ENCODE data around the gene TBC1D1. TPM values are rescaled to one million over a fixed set of nuclear protein-coding genes. Genes with fewer than 3 reads are reported as not detected.
A peak's percentile ranks its signal among the peaks of the same experiment; 100 is the strongest.

TBC1D1 gene
- total and polyA plus RNA-seq, 12 donors = 85.4 to 153 (median 106) TPM

GRCh38 chr4:38160487-38161207 is 269.8 kb downstream of the TBC1D1 start:
- DNase-seq (no peak), ATAC-seq (peak; percentile 21 to 73 (median 60))
- Histone ChIP-seq H3K9me3 (peaks cover 0 to 8% (median 0%) of the 10 kb centered on the region in 11 donors), H3K36me3 (no peaks in the 10 kb centered on the region), H3K4me3 (no peak overlapping the region), H3K4me1 (peaks cover 2 to 49% (median 33%) of the 10 kb centered on the region in 9 donors), H3K27ac (peak overlapping the region in 2 of 10 donors; percentile 5 to 88), H3K27me3 (no peaks in the 10 kb centered on the region)
- TF ChIP-seq, protein P1, sequence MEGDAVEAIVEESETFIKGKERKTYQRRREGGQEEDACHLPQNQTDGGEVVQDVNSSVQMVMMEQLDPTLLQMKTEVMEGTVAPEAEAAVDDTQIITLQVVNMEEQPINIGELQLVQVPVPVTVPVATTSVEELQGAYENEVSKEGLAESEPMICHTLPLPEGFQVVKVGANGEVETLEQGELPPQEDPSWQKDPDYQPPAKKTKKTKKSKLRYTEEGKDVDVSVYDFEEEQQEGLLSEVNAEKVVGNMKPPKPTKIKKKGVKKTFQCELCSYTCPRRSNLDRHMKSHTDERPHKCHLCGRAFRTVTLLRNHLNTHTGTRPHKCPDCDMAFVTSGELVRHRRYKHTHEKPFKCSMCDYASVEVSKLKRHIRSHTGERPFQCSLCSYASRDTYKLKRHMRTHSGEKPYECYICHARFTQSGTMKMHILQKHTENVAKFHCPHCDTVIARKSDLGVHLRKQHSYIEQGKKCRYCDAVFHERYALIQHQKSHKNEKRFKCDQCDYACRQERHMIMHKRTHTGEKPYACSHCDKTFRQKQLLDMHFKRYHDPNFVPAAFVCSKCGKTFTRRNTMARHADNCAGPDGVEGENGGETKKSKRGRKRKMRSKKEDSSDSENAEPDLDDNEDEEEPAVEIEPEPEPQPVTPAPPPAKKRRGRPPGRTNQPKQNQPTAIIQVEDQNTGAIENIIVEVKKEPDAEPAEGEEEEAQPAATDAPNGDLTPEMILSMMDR (IDR thresholded peaks at IDR 0.05) = no peak
- intact Hi-C loops (cut with DNase I) = no loop called here
- WGBS, 2 donors = 66 to 76% methylated on average over 3 of the region's 3 CpGs

- Histone ChIP-seq H3K4me3 (no peak overlapping the region), H3K9me3 (peaks cover 0 to 8% (median 0%) of the 10 kb centered on the region in 11 donors), H3K4me1 (peaks cover 0 to 54% (median 25%) of the 10 kb centered on the region in 9 donors), H3K27ac (peak overlapping the region in 2 of 10 donors; percentile 38 to 88), H3K27me3 (no peaks in the 10 kb centered on the region), H3K36me3 (no peaks in the 10 kb centered on the region)
- intact Hi-C loops (cut with DNase I) = no loop called here
- 81 to 83% methylated on average over 5 of the region's 5 CpGs for WGBS, 2 donors
- TF ChIP-seq, protein P1 (IDR thresholded peaks at IDR 0.05) = no peak
- ATAC-seq (no peak), DNase-seq (no peak)
Observed at GRCh38 chr4:38161208-38162113, 270.6 kb downstream of the TBC1D1 start.

GRCh38 chr4:38162240-38162784 is 271.4 kb downstream of the TBC1D1 start:
- TF ChIP-seq, protein P1 (IDR thresholded peaks at IDR 0.05) = no peak
- Histone ChIP-seq H3K4me3 (no peak overlapping the region), H3K27me3 (no peaks in the 10 kb centered on the region), H3K36me3 (no peaks in the 10 kb centered on the region), H3K4me1 (peaks cover 0 to 57% (median 23%) of the 10 kb centered on the region in 9 donors), H3K9me3 (peaks cover 0 to 8% (median 0%) of the 10 kb centered on the region in 11 donors), H3K27ac (peak overlapping the region in 4 of 10 donors; percentile 14 to 38 (median 22))
- intact Hi-C loops (cut with DNase I) = no loop called here
- ATAC-seq = peak in 5 of 8 donors; percentile 11 to 56 (median 32)
- DNase-seq = no peak
- 79 to 86% methylated on average over 4 of the region's 4 CpGs for WGBS, 2 donors
